PC-3 (cell line): Measurements from ENCODE around the gene CGN. TPM values are rescaled to one million over a fixed set of nuclear protein-coding genes. Genes with fewer than 3 reads are reported as not detected.

Source experiments
- ATAC-seq: fragments of 200-7000 bp; cut with Tn5 transposase; 2 replicates; pipeline ENCODE4 v1.9.1; 2020; ENCODE audit warnings: mild to moderate bottlenecking, moderate library complexity
- BruUV-seq: library from RNA; stranded (reverse); fragments of 400-500 nt; replicated peaks from 2 replicates; lab custom pipeline; 2021; lab: Mats Ljungman, UMichigan
- CTCF ChIA-PET: fragments of 300-600 bp; sonication (Branson Sonifier 250); formaldehyde crosslinking; loops from one replicate; lab custom pipeline; 2022; ENCODE audit warnings: antibody characterized with exemption; lab: Charles Lee
- POLR2A ChIA-PET: fragments of 300-600 bp; sonication (Branson Sonifier 250); formaldehyde crosslinking; loops from one replicate; lab custom pipeline; 2022; ENCODE audit warnings: antibody characterized with exemption; ENCODE audit not compliant: unreplicated experiment; lab: Charles Lee
- DNase-seq: peaks from one replicate; pipeline ENCODE4 v3.0.0-alpha.2; 2015
- H2AFZ ChIP-seq: fragments of 300-600 bp; sonication (generic); 2 replicates; pipeline ENCODE4 v1.6.0; 2016; ENCODE audit warnings: antibody characterized with exemption, low read length
- H3F3A ChIP-seq: fragments of 300-600 bp; sonication (generic); one replicate; pipeline ENCODE4 v1.6.0; 2017; ENCODE audit warnings: antibody characterized with exemption, low read length, control low read depth, mild to moderate bottlenecking; ENCODE audit not compliant: unreplicated experiment
- H3K27ac ChIP-seq: fragments of 300-600 bp; sonication (generic); 2 replicates; pipeline ENCODE4 v1.5.1; 2016; ENCODE audit warnings: mild to moderate bottlenecking, low read length
- H3K27me3 ChIP-seq: fragments of 300-600 bp; sonication (generic); 2 replicates; pipeline ENCODE4 v1.6.1; 2016; ENCODE audit warnings: low read length, mixed read lengths
- H3K36me3 ChIP-seq: fragments of 300-600 bp; sonication (generic); 2 replicates; pipeline ENCODE4 v1.6.1; 2016; ENCODE audit warnings: low read depth, mixed run types, low read length, mixed read lengths
- H3K4me1 ChIP-seq: fragments of 300-600 bp; sonication (generic); 2 replicates; pipeline ENCODE4 v1.5.1; 2016; ENCODE audit warnings: low read length; ENCODE audit not compliant: insufficient read depth
- H3K4me2 ChIP-seq: fragments of 300-600 bp; sonication (generic); 2 replicates; pipeline ENCODE4 v1.6.0; 2016; ENCODE audit warnings: low read length
- H3K4me3 ChIP-seq: fragments of 300-600 bp; sonication (generic); 2 replicates; pipeline ENCODE4 v1.5.1; 2016; ENCODE audit warnings: mild to moderate bottlenecking, low read length, mixed read lengths
- H3K79me2 ChIP-seq: fragments of 300-600 bp; sonication (generic); 2 replicates; pipeline ENCODE4 v1.6.1; 2017; ENCODE audit warnings: low read length, mixed read lengths
- H3K9ac ChIP-seq: fragments of 300-600 bp; sonication (generic); 2 replicates; pipeline ENCODE4 v1.6.0; 2016; ENCODE audit warnings: mild to moderate bottlenecking, low read length
- H3K9me2 ChIP-seq: fragments of 300-600 bp; sonication (generic); replicated peaks from 2 replicates; pipeline ENCODE4 v1.6.1; 2016; ENCODE audit warnings: mixed run types, low read length, mixed read lengths
- H3K9me3 ChIP-seq: fragments of 300-600 bp; sonication (generic); 2 replicates; pipeline ENCODE4 v1.6.1; 2016; ENCODE audit warnings: low read length, mixed read lengths
- H4K20me1 ChIP-seq: fragments of 300-600 bp; sonication (generic); 2 replicates; pipeline ENCODE4 v1.6.1; 2016; ENCODE audit warnings: low read length, mixed read lengths
- EZH2 ChIP-seq: fragments of 300-600 bp; sonication (generic); IDR thresholded peaks from one replicate; pipeline ENCODE4 v1.6.1; 2017; ENCODE audit warnings: antibody characterized with exemption, mild to moderate bottlenecking, low read length; ENCODE audit not compliant: unreplicated experiment
- EZH2phosphoT487 ChIP-seq: fragments of 300-600 bp; sonication (generic); IDR thresholded peaks from 2 replicates; pipeline ENCODE4 v1.6.1; 2018; ENCODE audit warnings: mild to moderate bottlenecking, antibody characterized with exemption, low read length, borderline replicate concordance
- intact Hi-C: fragments of 100-400 bp; cut with micrococcal nuclease; formaldehyde crosslinking; loops from 2 replicates; pipeline ENCODE4 v1.9.0; 2023
- total RNA-seq: library from RNA; depleted of rRNA; stranded (reverse); fragments of >200 nt; gene quantifications from 2 replicates; pipeline ENCODE4 v1.2.3, GENCODE V29; 2014
- TF ChIP-seq, protein P1 (sequence below): fragments of 300-600 bp; sonication (generic); conservative IDR thresholded peaks from 2 replicates; pipeline ENCODE4 v1.5.1; 2017; ENCODE audit warnings: antibody characterized with exemption, low read depth, mild to moderate bottlenecking, low read length

The CGN gene
- total RNA-seq, 1 experiment from 2014 or later, result 13.3 TPM

DNA sequence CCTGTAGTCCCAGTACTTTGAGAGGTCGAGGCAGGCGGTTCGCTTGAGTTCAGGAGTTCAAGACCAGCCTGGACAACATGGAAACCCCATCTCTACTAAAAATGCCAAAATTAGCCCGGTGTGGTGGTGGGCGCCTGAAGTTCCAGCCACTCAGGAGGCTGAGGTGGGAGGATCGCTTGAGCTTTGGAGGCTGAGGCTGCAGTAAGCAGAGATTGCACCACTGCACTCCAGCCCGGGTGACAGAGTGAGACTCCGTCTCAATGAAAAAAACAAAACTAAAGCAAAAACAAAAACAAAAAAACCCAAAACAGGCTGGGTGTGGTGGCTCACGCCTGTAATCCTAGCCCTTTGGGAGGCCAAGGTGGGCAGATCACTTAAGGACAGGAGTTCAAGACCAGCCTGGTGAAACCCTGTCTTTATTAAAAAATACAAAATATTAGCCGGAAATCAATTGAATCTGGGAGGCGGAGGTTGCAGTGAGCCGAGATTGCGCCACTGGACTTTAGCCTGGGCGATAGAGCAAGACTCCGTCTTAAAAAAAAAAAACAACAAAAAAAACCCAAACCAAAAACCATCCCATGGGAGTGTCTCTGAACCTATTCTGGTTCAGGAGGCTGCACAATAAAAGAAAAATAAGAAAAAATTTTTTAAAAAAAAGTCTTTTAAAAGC, 1.7 kb upstream of the CGN start:
- Histone ChIP-seq H4K20me1 (no peaks in the 10 kb centered on the region), H3K27ac (no peak overlapping the region), H3K9me3 (no peaks in the 10 kb centered on the region), H3F3A (peaks cover 6% of the 10 kb centered on the region), H3K36me3 (no peaks in the 10 kb centered on the region), H3K4me2 (no peak overlapping the region), H3K9me2 (no peaks in the 10 kb centered on the region), H3K27me3 (no peaks in the 10 kb centered on the region), H3K4me3 (no peak overlapping the region), H3K9ac (no peak overlapping the region), H3K79me2 (peaks cover 19% of the 10 kb centered on the region), H2AFZ (no peak overlapping the region), H3K4me1 (peaks cover 35% of the 10 kb centered on the region)
- CTCF ChIA-PET, result no interaction called here
- BruUV-seq, result no TSS peak
- no peak for DNase-seq
- intact Hi-C loops, result loop anchor here (1.0 to 2.0 kb wide), 2 partner anchors 15 to 65 kb away; no protein-coding TSS in a partner anchor
- POLR2A ChIA-PET, result no interaction called here
- no peak for ATAC-seq
- TF ChIP-seq, protein P1, sequence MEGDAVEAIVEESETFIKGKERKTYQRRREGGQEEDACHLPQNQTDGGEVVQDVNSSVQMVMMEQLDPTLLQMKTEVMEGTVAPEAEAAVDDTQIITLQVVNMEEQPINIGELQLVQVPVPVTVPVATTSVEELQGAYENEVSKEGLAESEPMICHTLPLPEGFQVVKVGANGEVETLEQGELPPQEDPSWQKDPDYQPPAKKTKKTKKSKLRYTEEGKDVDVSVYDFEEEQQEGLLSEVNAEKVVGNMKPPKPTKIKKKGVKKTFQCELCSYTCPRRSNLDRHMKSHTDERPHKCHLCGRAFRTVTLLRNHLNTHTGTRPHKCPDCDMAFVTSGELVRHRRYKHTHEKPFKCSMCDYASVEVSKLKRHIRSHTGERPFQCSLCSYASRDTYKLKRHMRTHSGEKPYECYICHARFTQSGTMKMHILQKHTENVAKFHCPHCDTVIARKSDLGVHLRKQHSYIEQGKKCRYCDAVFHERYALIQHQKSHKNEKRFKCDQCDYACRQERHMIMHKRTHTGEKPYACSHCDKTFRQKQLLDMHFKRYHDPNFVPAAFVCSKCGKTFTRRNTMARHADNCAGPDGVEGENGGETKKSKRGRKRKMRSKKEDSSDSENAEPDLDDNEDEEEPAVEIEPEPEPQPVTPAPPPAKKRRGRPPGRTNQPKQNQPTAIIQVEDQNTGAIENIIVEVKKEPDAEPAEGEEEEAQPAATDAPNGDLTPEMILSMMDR, result no peak
- no peak for TF ChIP-seq EZH2phosphoT487
- TF ChIP-seq EZH2, result no peak

DNA sequence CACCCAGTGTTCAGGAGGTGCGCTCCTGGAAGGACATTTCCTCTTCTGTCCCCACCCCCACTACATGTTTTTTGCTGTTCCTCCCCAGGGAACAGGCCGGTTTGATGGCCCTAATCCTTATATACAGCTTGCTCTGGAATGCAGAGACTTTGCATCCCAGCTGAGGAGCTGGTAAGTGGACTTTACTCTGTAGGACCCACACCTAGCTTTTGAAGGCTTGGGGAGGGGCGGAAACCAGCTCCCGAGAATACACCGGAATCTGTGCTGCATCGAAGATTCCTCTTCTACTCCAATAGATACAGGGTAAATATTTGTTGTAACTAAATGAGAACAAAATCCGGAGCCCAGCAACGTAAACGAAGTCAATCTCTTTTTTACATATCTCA, 1.2 kb upstream of the CGN start:
- intact Hi-C loops, result loop anchor here (1.0 to 2.0 kb wide), 2 partner anchors 15 to 66 kb away; no protein-coding TSS in a partner anchor
- Histone ChIP-seq H3F3A (peaks cover 11% of the 10 kb centered on the region), H3K4me1 (peaks cover 41% of the 10 kb centered on the region), H3K36me3 (no peaks in the 10 kb centered on the region), H3K9me3 (no peaks in the 10 kb centered on the region), H3K79me2 (peaks cover 24% of the 10 kb centered on the region), H3K4me3 (peak overlapping the region; percentile 84; the same call in 1 of the 2 replicates), H3K9ac (no peak overlapping the region), H3K27ac (no peak overlapping the region), H4K20me1 (no peaks in the 10 kb centered on the region), H3K9me2 (no peaks in the 10 kb centered on the region), H3K27me3 (no peaks in the 10 kb centered on the region), H2AFZ (peak overlapping the region; percentile 82; the same call in 1 of the 2 replicates), H3K4me2 (peak overlapping the region; percentile 95)
- no TSS peak for BruUV-seq
- CTCF ChIA-PET, result no interaction called here
- POLR2A ChIA-PET, result interaction anchor here (1.7 kb wide), 1 partner anchor 15 kb away, joined by 12 read pairs; no protein-coding TSS in a partner anchor
- TF ChIP-seq, protein P1, result no peak
- TF ChIP-seq EZH2, result no peak
- no peak for TF ChIP-seq EZH2phosphoT487
- DNase-seq (no peak), ATAC-seq (no peak)

GRCh38 chr1:151510614-151510956, 602 bp upstream of the CGN start:
- H3K4me3 ChIP-seq, result peak overlapping the region; percentile 84
- no peak for TF ChIP-seq EZH2
- TF ChIP-seq, protein P1, result no peak
- no peak for TF ChIP-seq EZH2phosphoT487
- H3K4me2 ChIP-seq, result peak overlapping the region; percentile 95
- no peaks in the 10 kb centered on the region for H3K27me3 ChIP-seq
- no peak overlapping the region for H3K27ac ChIP-seq
- CTCF ChIA-PET, result interaction anchor here (0.6 to 1.0 kb wide), 6 partner anchors 9 to 329 kb away, joined by 3 to 6 read pairs (median 3); no protein-coding TSS in a partner anchor
- BruUV-seq, result no TSS peak
- no peak for DNase-seq
- intact Hi-C loops, result loop anchor here (1.0 to 2.0 kb wide), 2 partner anchors 16 to 66 kb away; no protein-coding TSS in a partner anchor
- peaks cover 30% of the 10 kb centered on the region for H3K79me2 ChIP-seq
- no peaks in the 10 kb centered on the region for H3K9me3 ChIP-seq
- H3K4me1 ChIP-seq, result peaks cover 45% of the 10 kb centered on the region
- H3K36me3 ChIP-seq, result no peaks in the 10 kb centered on the region
- peak overlapping the region; percentile 82 for H2AFZ ChIP-seq
- peak overlapping the region; percentile 14; the same call in 1 of the 2 replicates for H3K9ac ChIP-seq
- H3F3A ChIP-seq, result peaks cover 11% of the 10 kb centered on the region
- POLR2A ChIA-PET, result interaction anchor here (0.6 to 1.7 kb wide), 7 partner anchors 16 to 458 kb away, joined by 3 to 12 read pairs (median 6); partner anchors contain the start of genes PI4KB and TUFT1
- H3K9me2 ChIP-seq, result no peaks in the 10 kb centered on the region
- ATAC-seq, result no peak
- no peaks in the 10 kb centered on the region for H4K20me1 ChIP-seq
